Left ventricle myocardium superior (tissue), 1 donor: ENCODE measurements around the gene SPTLC3. TPM values are rescaled to one million over a fixed set of nuclear protein-coding genes. Genes with fewer than 3 reads are reported as not detected.
A peak's percentile ranks its signal among the peaks of the same experiment; 100 is the strongest.

Source experiments
- ATAC-seq: fragments of 200-7000 bp; cut with Tn5 transposase; one replicate; pipeline ENCODE4 v1.9.1; 2020; ENCODE audit warnings: mild to moderate bottlenecking, moderate library complexity
- DNase-seq: peaks from one replicate; pipeline ENCODE4 v3.0.0-alpha.2; 2020
- intact Hi-C: fragments of 100-400 bp; cut with micrococcal nuclease; formaldehyde crosslinking; loops from one replicate; pipeline ENCODE4 v1.11.0; 2022
- total RNA-seq: library from RNA; stranded (reverse); fragmentation: NEBNext Ultra II Directional; extraction: Animal tissue kit (Norgen Biotek cat#: 25700); gene quantifications from one replicate; pipeline ENCODE4 v1.2.1, GENCODE V29; 2021
- donor health status: DM: no; HTN: yes; CAD: no; lungs with severe emphysema.

SPTLC3 gene
- total RNA-seq, 1 donor from 2014 or later, result 5.4 TPM

- DNase-seq (no peak), ATAC-seq (peak; percentile 73)
- intact Hi-C loops, result no loop called here
These were observed 110.8 kb downstream of the SPTLC3 start for GRCh38 chr20:13119583-13119982.

- ATAC-seq (no peak), DNase-seq (no peak)
- intact Hi-C loops, result no loop called here
These were observed 111.7 kb downstream of the SPTLC3 start for GRCh38 chr20:13120471-13120870.

GRCh38 chr20:13121840-13122515 lies 113.2 kb downstream of the SPTLC3 start:
- intact Hi-C loops, result no loop called here
- DNase-seq (no peak), ATAC-seq (no peak)

- no peak for ATAC-seq
- no peak for DNase-seq
- intact Hi-C loops, result no loop called here
These were observed 116.7 kb downstream of the SPTLC3 start for GRCh38 chr20:13125486-13125885.

GRCh38 chr20:13128173-13128572 lies 119.4 kb downstream of the SPTLC3 start:
- DNase-seq (no peak), ATAC-seq (no peak)
- intact Hi-C loops, result no loop called here

- DNase-seq (no peak), ATAC-seq (no peak)
- intact Hi-C loops, result no loop called here
These were observed 121.4 kb downstream of the SPTLC3 start for GRCh38 chr20:13130061-13130706.

GRCh38 chr20:13130707-13131103 lies 121.9 kb downstream of the SPTLC3 start:
- ATAC-seq, result no peak
- no peak for DNase-seq
- intact Hi-C loops, result no loop called here

- intact Hi-C loops, result no loop called here
- DNase-seq (no peak), ATAC-seq (peak; percentile 31)
These were observed 122.9 kb downstream of the SPTLC3 start for GRCh38 chr20:13131688-13132087.

- intact Hi-C loops, result no loop called here
- ATAC-seq, result no peak
- DNase-seq, result no peak
These were observed 130.8 kb downstream of the SPTLC3 start for GRCh38 chr20:13139459-13140150.

- DNase-seq, result no peak
- intact Hi-C loops, result no loop called here
- ATAC-seq, result no peak
These were observed 131.4 kb downstream of the SPTLC3 start for GRCh38 chr20:13140201-13140600.

- intact Hi-C loops, result no loop called here
- ATAC-seq (no peak), DNase-seq (no peak)
These were observed 132.0 kb downstream of the SPTLC3 start for GRCh38 chr20:13140775-13141174.

GRCh38 chr20:13141546-13141945 lies 132.8 kb downstream of the SPTLC3 start:
- intact Hi-C loops, result no loop called here
- ATAC-seq, result no peak
- DNase-seq, result no peak

- ATAC-seq (no peak), DNase-seq (no peak)
- intact Hi-C loops, result no loop called here
These were observed 133.4 kb downstream of the SPTLC3 start for GRCh38 chr20:13142143-13142542.

- ATAC-seq (peak; percentile 97), DNase-seq (no peak)
- intact Hi-C loops, result no loop called here
These were observed 138.5 kb downstream of the SPTLC3 start for GRCh38 chr20:13147071-13147963.

- no peak for DNase-seq
- intact Hi-C loops, result no loop called here
- ATAC-seq, result no peak
These were observed 139.2 kb downstream of the SPTLC3 start for GRCh38 chr20:13147971-13148370.

- ATAC-seq, result no peak
- intact Hi-C loops, result no loop called here
- no peak for DNase-seq
These were observed 139.6 kb downstream of the SPTLC3 start for GRCh38 chr20:13148402-13148801.

- no peak for DNase-seq
- ATAC-seq, result no peak
- intact Hi-C loops, result no loop called here
These were observed 140.2 kb downstream of the SPTLC3 start for GRCh38 chr20:13148961-13149360.

GRCh38 chr20:13149371-13150105 lies 140.8 kb downstream of the SPTLC3 start:
- DNase-seq (no peak), ATAC-seq (no peak)
- intact Hi-C loops, result no loop called here

- ATAC-seq (no peak), DNase-seq (no peak)
- intact Hi-C loops, result no loop called here
These were observed 149.6 kb downstream of the SPTLC3 start for GRCh38 chr20:13158369-13158768.
